Osteocyte (in vitro differentiated cells): ENCODE results near the gene CCNG2. TPM values are rescaled to one million over a fixed set of nuclear protein-coding genes. Genes with fewer than 3 reads are reported as not detected.
"Not testable (repeated sequence)": the region's sequence is repeated elsewhere in the genome, so short reads cannot be mapped to it uniquely, and the experiment has no call there.

Source experiments
- DNase-seq: peaks from one replicate; pipeline ENCODE4 v3.0.0; 2021; ENCODE audit warnings: mixed read lengths; ENCODE audit not compliant: unreplicated experiment; ENCODE audit errors: extremely low spot score
- H3K27ac Mint-ChIP-seq: one replicate; pipeline ENCODE4 v1.8.0; 2021; ENCODE audit warnings: mild to moderate bottlenecking, mixed read lengths; ENCODE audit not compliant: unreplicated experiment
- H3K27me3 Mint-ChIP-seq: one replicate; pipeline ENCODE4 v1.8.0; 2021; ENCODE audit warnings: mixed read lengths; ENCODE audit not compliant: unreplicated experiment
- H3K36me3 Mint-ChIP-seq: one replicate; pipeline ENCODE4 v1.8.0; 2021; ENCODE audit warnings: mixed read lengths; ENCODE audit not compliant: unreplicated experiment
- H3K4me1 Mint-ChIP-seq: one replicate; pipeline ENCODE4 v1.8.0; 2021; ENCODE audit warnings: mixed read lengths; ENCODE audit not compliant: unreplicated experiment
- H3K4me3 Mint-ChIP-seq: one replicate; pipeline ENCODE4 v1.8.0; 2021; ENCODE audit warnings: mild to moderate bottlenecking, moderate library complexity, mixed read lengths; ENCODE audit not compliant: unreplicated experiment
- H3K9me3 Mint-ChIP-seq: one replicate; pipeline ENCODE4 v1.8.0; 2021; ENCODE audit warnings: mixed read lengths; ENCODE audit not compliant: unreplicated experiment
- CTCF ChIP-seq: fragments of 200-600 bp; sonication (generic); IDR thresholded peaks from 2 replicates; pipeline ENCODE4 v1.5.0; 2021; ENCODE audit warnings: antibody characterized with exemption, mild to moderate bottlenecking, moderate library complexity
- total RNA-seq: library from RNA; stranded (reverse); gene quantifications from 2 replicates; pipeline ENCODE4 v1.2.1, GENCODE V29; 2021

The CCNG2 gene
- total RNA-seq, 1 donor from 2014 or later: 73.3 TPM

GRCh38 chr4:77125961-77126360 is 31.0 kb upstream of the CCNG2 start:
- H3K4me1 Mint-ChIP-seq: no peaks in the 10 kb centered on the region
- no peak overlapping the region for H3K4me3 Mint-ChIP-seq
- peaks cover 3% of the 10 kb centered on the region for H3K9me3 Mint-ChIP-seq
- no peaks in the 10 kb centered on the region for H3K36me3 Mint-ChIP-seq
- no peak overlapping the region for H3K27ac Mint-ChIP-seq
- peaks cover 49% of the 10 kb centered on the region for H3K27me3 Mint-ChIP-seq
- no peak for TF ChIP-seq CTCF
- DNase-seq: no peak

GRCh38 chr4:77126809-77127208 is 30.2 kb upstream of the CCNG2 start:
- DNase-seq: no peak
- Mint-ChIP-seq H3K27ac (no peak overlapping the region), H3K4me1 (no peaks in the 10 kb centered on the region), H3K9me3 (peaks cover 3% of the 10 kb centered on the region), H3K4me3 (no peak overlapping the region), H3K36me3 (no peaks in the 10 kb centered on the region), H3K27me3 (peaks cover 53% of the 10 kb centered on the region)
- no peak for TF ChIP-seq CTCF

GRCh38 chr4:77127215-77127614 is 29.8 kb upstream of the CCNG2 start:
- Mint-ChIP-seq H3K27me3 (peaks cover 57% of the 10 kb centered on the region), H3K36me3 (no peaks in the 10 kb centered on the region), H3K9me3 (peaks cover 3% of the 10 kb centered on the region), H3K4me1 (no peaks in the 10 kb centered on the region), H3K27ac (no peak overlapping the region), H3K4me3 (no peak overlapping the region)
- DNase-seq: no peak
- TF ChIP-seq CTCF: no peak

GRCh38 chr4:77127837-77128621 is 29.0 kb upstream of the CCNG2 start:
- no peak for TF ChIP-seq CTCF
- DNase-seq: no peak
- no peak overlapping the region for H3K4me3 Mint-ChIP-seq
- H3K9me3 Mint-ChIP-seq: peaks cover 3% of the 10 kb centered on the region
- no peaks in the 10 kb centered on the region for H3K4me1 Mint-ChIP-seq
- no peaks in the 10 kb centered on the region for H3K36me3 Mint-ChIP-seq
- H3K27me3 Mint-ChIP-seq: peaks cover 57% of the 10 kb centered on the region
- H3K27ac Mint-ChIP-seq: no peak overlapping the region

- TF ChIP-seq CTCF: no peak
- no peak for DNase-seq
- Mint-ChIP-seq H3K27me3 (peaks cover 34% of the 10 kb centered on the region), H3K27ac (no peak overlapping the region), H3K36me3 (no peaks in the 10 kb centered on the region), H3K9me3 (peaks cover 3% of the 10 kb centered on the region), H3K4me1 (no peaks in the 10 kb centered on the region), H3K4me3 (no peak overlapping the region)
These were observed 24.2 kb upstream of the CCNG2 start for GRCh38 chr4:77132652-77133312.

- DNase-seq, H3K4me3 Mint-ChIP-seq, H3K27ac Mint-ChIP-seq, H3K36me3 Mint-ChIP-seq, H3K9me3 Mint-ChIP-seq, H3K4me1 Mint-ChIP-seq: not testable (repeated sequence)
- peaks cover 20% of the 10 kb centered on the region for H3K27me3 Mint-ChIP-seq
These were observed 19.6 kb upstream of the CCNG2 start for GRCh38 chr4:77137448-77137847.
